GM18508 (cell line): Measurements from ENCODE around the gene KCTD5.
"Not testable (repeated sequence)": the region's sequence is repeated elsewhere in the genome, so short reads cannot be mapped to it uniquely, and the experiment has no call there.

Experiments
- ATAC-seq: cut with Tn5 transposase; IDR thresholded peaks from one replicate; pipeline ENCODE4 v1.9.1; 2021; ENCODE audit warnings: moderate number of reproducible peaks; ENCODE audit not compliant: insufficient read depth, unreplicated experiment

Gene KCTD5

GRCh38 chr16:2682209-2683021, at the start of gene KCTD5:
Gene KCTD5, plus strand, starts transcription at chr16:2682523. Its CDS starts 26 bp downstream, at chr16:2682549.
- ATAC-seq, result no peak

- not testable (repeated sequence) for ATAC-seq
Measured at GRCh38 chr16:2639071-2639721, 43.1 kb upstream of the KCTD5 start.

GRCh38 chr16:2639722-2640072, 42.6 kb upstream of the KCTD5 start:
- ATAC-seq, result not testable (repeated sequence)

GRCh38 chr16:2642561-2642960, 39.8 kb upstream of the KCTD5 start:
- ATAC-seq, result not testable (repeated sequence)

- not testable (repeated sequence) for ATAC-seq
Measured at GRCh38 chr16:2644754-2645453, 37.4 kb upstream of the KCTD5 start.

- ATAC-seq, result not testable (repeated sequence)
Measured at GRCh38 chr16:2651268-2651871, 31.0 kb upstream of the KCTD5 start.

- ATAC-seq, result not testable (repeated sequence)
Measured at GRCh38 chr16:2653915-2654314, 28.4 kb upstream of the KCTD5 start.

- ATAC-seq, result not testable (repeated sequence)
Measured at GRCh38 chr16:2654949-2655348, 27.4 kb upstream of the KCTD5 start.

- ATAC-seq, result no peak
Measured at GRCh38 chr16:2656985-2657384, 25.3 kb upstream of the KCTD5 start.

- ATAC-seq, result not testable (repeated sequence)
Measured at GRCh38 chr16:2657803-2658202, 24.5 kb upstream of the KCTD5 start.

- not testable (repeated sequence) for ATAC-seq
Measured at GRCh38 chr16:2659560-2659959, 22.8 kb upstream of the KCTD5 start.

- not testable (repeated sequence) for ATAC-seq
Measured at GRCh38 chr16:2660014-2660662, 22.2 kb upstream of the KCTD5 start.

GRCh38 chr16:2660755-2661373, 21.5 kb upstream of the KCTD5 start:
- not testable (repeated sequence) for ATAC-seq

GRCh38 chr16:2663553-2664546, 18.5 kb upstream of the KCTD5 start:
- ATAC-seq, result no peak

- ATAC-seq, result no peak
Measured at GRCh38 chr16:2664574-2664982, 17.7 kb upstream of the KCTD5 start.

- not testable (repeated sequence) for ATAC-seq
Measured at GRCh38 chr16:2666671-2667070, 15.7 kb upstream of the KCTD5 start.

- ATAC-seq, result not testable (repeated sequence)
Measured at GRCh38 chr16:2669587-2669986, 12.7 kb upstream of the KCTD5 start.

- ATAC-seq, result not testable (repeated sequence)
Measured at GRCh38 chr16:2670017-2670416, 12.3 kb upstream of the KCTD5 start.
